GM18502 (cell line): ENCODE results near the gene DDX18.

ENCODE experiments used
- ATAC-seq: cut with Tn5 transposase; IDR thresholded peaks from one replicate; pipeline ENCODE4 v1.9.1; 2021; ENCODE audit warnings: mild to moderate bottlenecking; ENCODE audit not compliant: unreplicated experiment, poor library complexity

Gene DDX18

GRCh38 chr2:117832905-117833613 is 18.6 kb downstream of the DDX18 start:
- no peak for ATAC-seq

- no peak for ATAC-seq
Measured at GRCh38 chr2:117833911-117834310, 19.4 kb downstream of the DDX18 start.

- ATAC-seq, result no peak
Measured at GRCh38 chr2:117834992-117835391, 20.5 kb downstream of the DDX18 start.

- peak; percentile 82 for ATAC-seq
Measured at GRCh38 chr2:117835990-117836760, 21.7 kb downstream of the DDX18 start.

- ATAC-seq, result no peak
Measured at GRCh38 chr2:117845304-117845703, 30.8 kb downstream of the DDX18 start.

- ATAC-seq, result no peak
Measured at GRCh38 chr2:117850015-117850414, 35.5 kb downstream of the DDX18 start.

GRCh38 chr2:117850461-117850860 is 36.0 kb downstream of the DDX18 start:
- ATAC-seq, result no peak

GRCh38 chr2:117851969-117852368 is 37.5 kb downstream of the DDX18 start:
- ATAC-seq, result no peak

- no peak for ATAC-seq
Measured at GRCh38 chr2:117853316-117853715, 38.8 kb downstream of the DDX18 start.

GRCh38 chr2:117853873-117854272 is 39.4 kb downstream of the DDX18 start:
- no peak for ATAC-seq

- ATAC-seq, result no peak
Measured at GRCh38 chr2:117854610-117855009, 40.1 kb downstream of the DDX18 start.

- ATAC-seq, result no peak
Measured at GRCh38 chr2:117855886-117856285, 41.4 kb downstream of the DDX18 start.

- ATAC-seq, result no peak
Measured at GRCh38 chr2:117856415-117857210, 42.1 kb downstream of the DDX18 start.

GRCh38 chr2:117858336-117858735 is 43.8 kb downstream of the DDX18 start:
- ATAC-seq, result no peak

GRCh38 chr2:117858892-117859531 is 44.5 kb downstream of the DDX18 start:
- ATAC-seq, result no peak

GRCh38 chr2:117859532-117859911 is 45.0 kb downstream of the DDX18 start:
- ATAC-seq, result no peak

- no peak for ATAC-seq
Measured at GRCh38 chr2:117859924-117860647, 45.6 kb downstream of the DDX18 start.

GRCh38 chr2:117862459-117862858 is 48.0 kb downstream of the DDX18 start:
- no peak for ATAC-seq

- ATAC-seq, result no peak
Measured at GRCh38 chr2:117875786-117876185, 61.3 kb downstream of the DDX18 start.

GRCh38 chr2:117879003-117879402 is 64.5 kb downstream of the DDX18 start:
- ATAC-seq, result no peak
